Activated CD8-positive, alpha-beta memory T cell treated with anti-CD3 and anti-CD28 coated beads, Interleukin-2, amount 10 ng/mL, durations not matched to agents 7 days and 5 days (primary cell): ENCODE results near the gene FAM221A. TPM values are rescaled to one million over a fixed set of nuclear protein-coding genes. Genes with fewer than 3 reads are reported as not detected.
"Not testable (repeated sequence)": the region's sequence is repeated elsewhere in the genome, so short reads cannot be mapped to it uniquely, and the experiment has no call there.

Experiments used
- ATAC-seq: fragments of 150-1000 bp; cut with Tn5 transposase; one replicate; pipeline ENCODE4 v1.10.0; 2021; ENCODE audit warnings: moderate library complexity
- CTCF ChIA-PET: fragments of 350-600 bp; sonication (Branson Sonifier 250); formaldehyde crosslinking; loops from one replicate; lab custom pipeline; 2021; ENCODE audit warnings: antibody characterized with exemption; lab: Charles Lee
- DNase-seq: peaks from one replicate; pipeline ENCODE4 v3.0.0-alpha.2; 2020
- H3K27ac Mint-ChIP-seq: one replicate; pipeline ENCODE4 v1.8.0; 2021; ENCODE audit warnings: mild to moderate bottlenecking, mixed read lengths
- H3K27me3 Mint-ChIP-seq: one replicate; pipeline ENCODE4 v1.8.0; 2021; ENCODE audit warnings: mixed read lengths
- H3K36me3 Mint-ChIP-seq: one replicate; pipeline ENCODE4 v1.8.0; 2021; ENCODE audit warnings: mild to moderate bottlenecking, mixed read lengths
- H3K4me1 Mint-ChIP-seq: one replicate; pipeline ENCODE4 v1.8.0; 2021; ENCODE audit warnings: mixed read lengths
- H3K4me3 Mint-ChIP-seq: one replicate; pipeline ENCODE4 v1.8.0; 2021; ENCODE audit warnings: mild to moderate bottlenecking, moderate library complexity, mixed read lengths
- H3K9me3 Mint-ChIP-seq: one replicate; pipeline ENCODE4 v1.8.0; 2022; ENCODE audit warnings: low read depth, mixed read lengths
- total RNA-seq, 2 experiments: library from RNA; stranded (reverse); gene quantifications; one replicate each; pipeline ENCODE4 v1.2.3, GENCODE V29; 2021

The FAM221A gene
- total RNA-seq, 2 experiments from 2014 or later = 5.6 to 6.1 TPM

DNA sequence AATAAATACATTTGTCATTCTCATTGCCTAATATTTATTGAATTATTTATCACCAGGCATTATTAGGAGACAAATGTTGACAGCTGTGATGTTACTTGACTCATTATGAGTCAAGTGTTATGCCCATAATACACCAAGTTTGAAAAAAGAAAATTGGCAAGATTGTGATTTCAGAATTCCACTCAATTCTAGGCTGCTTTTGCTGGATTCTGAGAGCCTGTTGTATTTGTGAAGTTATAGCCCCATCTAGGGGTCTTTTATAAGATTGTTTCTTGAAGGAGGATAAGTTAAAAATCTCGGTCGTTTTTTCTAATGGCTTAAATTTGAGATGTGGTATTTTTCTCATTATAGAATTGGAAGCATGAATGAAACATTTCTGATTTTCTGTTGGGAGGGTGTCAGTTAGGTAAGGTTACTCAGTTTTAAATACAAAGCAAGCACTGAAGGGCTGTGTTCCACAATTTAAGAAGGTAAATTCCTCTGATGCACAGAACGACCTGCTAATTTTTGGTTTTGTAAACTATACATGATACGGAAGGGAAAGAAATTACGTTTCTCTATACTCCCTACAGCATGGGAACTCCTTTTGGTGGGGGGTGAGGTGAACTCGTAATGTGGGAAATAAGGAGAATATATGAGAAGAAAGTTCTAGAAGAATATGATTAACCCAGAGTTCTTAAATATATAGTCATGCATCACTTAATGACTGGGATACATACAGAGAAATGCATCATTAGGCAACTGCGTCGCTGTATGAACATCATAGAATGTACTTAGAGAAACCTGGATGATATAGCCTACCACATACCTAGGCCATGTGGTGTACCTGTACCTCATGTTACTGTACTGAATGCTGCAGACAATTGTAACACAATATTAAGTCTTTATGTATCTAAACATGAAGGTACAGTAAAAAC lies 32.6 kb downstream of the FAM221A start:
- H3K4me3 Mint-ChIP-seq = no peak overlapping the region
- ATAC-seq = no peak
- no peak overlapping the region for H3K27ac Mint-ChIP-seq
- CTCF ChIA-PET = interaction anchor here (0.8 to 4.8 kb wide), 14 partner anchors 8 to 449 kb away, joined by 3 to 27 read pairs (median 4); no protein-coding TSS in a partner anchor
- no peaks in the 10 kb centered on the region for H3K36me3 Mint-ChIP-seq
- no peaks in the 10 kb centered on the region for H3K9me3 Mint-ChIP-seq
- no peaks in the 10 kb centered on the region for H3K4me1 Mint-ChIP-seq
- H3K27me3 Mint-ChIP-seq = no peaks in the 10 kb centered on the region
- DNase-seq = no peak

DNA sequence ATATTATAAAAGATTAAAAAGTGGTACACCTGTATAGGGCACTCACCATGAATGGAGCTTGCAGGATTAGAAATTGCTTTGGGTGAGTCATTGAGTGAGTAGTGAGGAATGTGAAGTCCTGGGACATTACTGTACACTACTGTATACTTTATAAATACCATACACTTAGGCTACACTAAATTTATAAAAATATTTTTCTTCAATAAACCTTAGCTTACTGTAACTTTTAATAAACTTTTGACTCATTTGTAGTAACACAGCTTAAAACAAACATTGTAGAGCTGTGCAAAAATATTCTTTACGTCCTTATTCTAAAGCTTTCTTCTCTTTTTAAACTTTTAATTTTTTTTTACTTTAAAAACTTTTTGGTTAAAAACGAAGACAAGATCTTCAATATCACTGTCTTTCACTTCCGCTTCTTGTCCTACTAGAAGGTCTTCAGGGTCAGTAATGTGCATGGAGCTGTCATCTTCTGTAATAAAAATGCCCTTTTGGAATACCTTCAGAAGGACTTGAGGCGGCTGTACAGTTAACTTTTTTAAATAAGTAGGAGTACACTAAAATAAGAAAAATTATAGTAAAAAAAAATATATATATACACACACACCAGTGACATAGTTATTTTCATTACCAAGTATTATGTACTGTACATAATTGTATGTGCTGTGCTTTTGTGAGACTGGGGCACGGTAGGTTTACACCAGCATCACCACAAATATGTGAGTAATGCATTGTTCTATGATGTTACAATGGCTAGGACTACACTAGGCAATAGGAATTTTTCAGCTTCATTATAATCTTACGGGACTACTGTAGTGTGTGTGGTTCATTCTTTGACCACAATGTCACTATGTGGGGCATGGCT lies 33.5 kb downstream of the FAM221A start:
- H3K9me3 Mint-ChIP-seq = no peaks in the 10 kb centered on the region
- ATAC-seq (no peak), DNase-seq (no peak)
- H3K27ac Mint-ChIP-seq = no peak overlapping the region
- CTCF ChIA-PET = interaction anchor here (1.0 to 1.9 kb wide), 6 partner anchors 34 to 449 kb away, joined by 3 to 7 read pairs (median 5); no protein-coding TSS in a partner anchor
- no peaks in the 10 kb centered on the region for H3K4me1 Mint-ChIP-seq
- H3K27me3 Mint-ChIP-seq = no peaks in the 10 kb centered on the region
- H3K4me3 Mint-ChIP-seq = no peak overlapping the region
- H3K36me3 Mint-ChIP-seq = no peaks in the 10 kb centered on the region

DNA sequence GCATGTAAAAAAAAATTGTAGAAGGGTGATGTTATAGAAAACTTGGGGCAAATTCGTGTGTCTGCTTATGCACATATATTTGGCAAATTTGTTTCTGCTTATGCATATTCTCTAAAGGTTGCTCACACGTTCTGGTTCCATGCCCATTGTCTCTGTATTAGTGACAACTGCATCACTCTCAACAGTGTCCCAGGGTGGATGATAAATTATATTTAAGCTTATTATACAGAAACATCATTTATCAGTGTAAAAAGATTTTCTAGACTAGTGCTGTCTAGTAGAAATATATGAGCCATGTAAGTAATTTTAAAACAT lies 34.1 kb downstream of the FAM221A start:
- no peak overlapping the region for H3K27ac Mint-ChIP-seq
- ATAC-seq = no peak

DNA sequence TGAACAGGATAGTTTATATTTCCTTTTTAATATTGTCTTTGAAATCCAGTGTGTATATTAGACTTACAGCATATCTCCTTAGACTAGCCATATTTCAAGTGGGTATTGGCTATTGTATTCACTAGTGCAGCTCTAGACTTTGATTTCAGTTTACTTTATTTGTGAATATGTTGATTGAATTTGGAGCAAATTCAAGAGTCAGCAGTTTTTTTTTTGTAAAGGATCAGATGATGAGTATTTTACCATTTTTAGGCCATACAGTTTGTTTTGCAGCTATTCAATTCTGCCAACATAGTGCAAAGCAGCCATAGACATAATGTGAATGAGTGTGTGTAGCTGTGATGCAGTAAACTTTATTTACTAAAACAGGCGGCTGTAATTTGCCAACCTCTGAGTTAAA lies 34.6 kb downstream of the FAM221A start:
- CTCF ChIA-PET = interaction anchor here (1.8 to 1.9 kb wide), 2 partner anchors 144 to 168 kb away, joined by 6 to 7 read pairs; no protein-coding TSS in a partner anchor
- Mint-ChIP-seq H3K36me3 (no peaks in the 10 kb centered on the region), H3K4me3 (no peak overlapping the region), H3K27me3 (no peaks in the 10 kb centered on the region), H3K4me1 (no peaks in the 10 kb centered on the region), H3K27ac (no peak overlapping the region), H3K9me3 (no peaks in the 10 kb centered on the region)
- no peak for ATAC-seq
- no peak for DNase-seq

More for the DNA sequence above, 34.1 kb downstream of the FAM221A start:
- no peaks in the 10 kb centered on the region for H3K27me3 Mint-ChIP-seq
- H3K4me3 Mint-ChIP-seq = no peak overlapping the region
- no peak for DNase-seq
- H3K9me3 Mint-ChIP-seq = no peaks in the 10 kb centered on the region
- no peaks in the 10 kb centered on the region for H3K4me1 Mint-ChIP-seq
- CTCF ChIA-PET = interaction anchor here (1.2 to 1.9 kb wide), 4 partner anchors 35 to 450 kb away, joined by 3 to 7 read pairs (median 5); no protein-coding TSS in a partner anchor
- no peaks in the 10 kb centered on the region for H3K36me3 Mint-ChIP-seq

DNA sequence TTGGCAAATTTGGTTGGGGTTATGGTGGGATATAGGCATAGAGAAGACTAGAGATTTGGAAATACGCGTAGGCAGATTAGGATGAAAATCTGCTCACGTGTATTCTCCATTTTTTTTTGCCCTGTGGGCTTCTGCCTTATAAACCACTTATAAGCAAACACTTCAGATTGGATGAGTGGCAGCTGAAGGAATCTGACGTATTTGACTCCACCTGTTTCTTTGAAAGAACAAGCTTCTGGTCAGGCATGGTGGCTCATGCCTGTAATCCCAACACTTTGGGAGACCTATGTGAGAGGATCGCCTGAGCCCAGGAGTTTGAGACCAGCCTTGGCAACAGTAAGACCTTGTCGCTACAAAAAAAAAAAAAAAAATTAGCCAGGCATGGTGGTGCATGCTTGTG lies 35.1 kb downstream of the FAM221A start:
- Mint-ChIP-seq H3K4me3 (no peak overlapping the region), H3K9me3 (no peaks in the 10 kb centered on the region), H3K27ac (no peak overlapping the region), H3K4me1 (no peaks in the 10 kb centered on the region), H3K27me3 (no peaks in the 10 kb centered on the region), H3K36me3 (no peaks in the 10 kb centered on the region)
- ATAC-seq (no peak), DNase-seq (no peak)
- CTCF ChIA-PET = interaction anchor here (0.7 kb wide), 1 partner anchor 340 kb away, joined by 4 read pairs; no protein-coding TSS in a partner anchor

DNA sequence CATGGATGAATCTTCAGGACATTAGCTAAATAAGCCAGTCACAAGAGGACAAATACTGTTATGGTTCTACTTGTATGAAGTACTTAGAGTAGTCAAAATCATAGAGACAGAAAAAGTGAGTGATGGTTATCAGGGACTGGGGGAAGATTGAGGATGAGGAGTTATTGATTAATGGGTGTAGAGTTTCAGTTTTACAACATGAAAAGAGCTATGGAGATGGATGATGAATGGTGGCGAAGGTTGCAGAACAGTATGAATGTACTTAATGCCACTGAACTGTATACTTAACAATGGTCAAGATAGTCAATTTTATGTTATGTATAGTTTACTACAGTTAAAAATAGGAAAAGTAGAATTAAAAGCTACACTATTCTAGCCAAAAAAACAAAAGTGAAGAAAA lies 37.8 kb downstream of the FAM221A start:
- Mint-ChIP-seq H3K27me3 (no peaks in the 10 kb centered on the region), H3K27ac (no peak overlapping the region), H3K9me3 (no peaks in the 10 kb centered on the region), H3K4me3 (no peak overlapping the region), H3K36me3 (no peaks in the 10 kb centered on the region), H3K4me1 (no peaks in the 10 kb centered on the region)
- DNase-seq = no peak
- CTCF ChIA-PET = interaction anchor here (0.8 kb wide), 1 partner anchor 445 kb away, joined by 3 read pairs; no protein-coding TSS in a partner anchor
- ATAC-seq = no peak

DNA sequence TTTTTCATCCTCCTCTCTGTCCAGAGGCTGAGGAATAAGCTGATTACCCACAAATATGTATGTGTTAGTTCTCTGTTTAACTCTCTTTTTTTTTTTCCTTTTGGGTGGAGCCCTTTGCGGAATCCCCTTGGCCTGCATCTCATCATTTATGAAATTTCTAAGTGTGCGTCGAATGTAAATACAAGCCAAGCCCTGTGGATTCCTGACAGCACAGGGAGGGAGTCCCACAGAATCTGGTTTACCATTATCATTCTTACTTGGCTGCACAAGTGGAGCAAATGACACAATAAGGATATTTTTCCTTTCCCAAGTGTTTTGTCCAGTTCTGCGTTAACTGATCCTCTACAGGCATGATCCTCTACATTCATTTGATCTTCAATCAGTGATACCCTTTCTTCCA lies 41.5 kb downstream of the FAM221A start:
- Mint-ChIP-seq H3K27ac (no peak overlapping the region), H3K4me1 (no peaks in the 10 kb centered on the region), H3K9me3 (no peaks in the 10 kb centered on the region), H3K27me3 (no peaks in the 10 kb centered on the region), H3K4me3 (no peak overlapping the region), H3K36me3 (no peaks in the 10 kb centered on the region)
- CTCF ChIA-PET = interaction anchor here (0.9 kb wide), 1 partner anchor 10 kb away, joined by 3 read pairs; no protein-coding TSS in a partner anchor
- no peak for ATAC-seq
- DNase-seq = no peak

DNA sequence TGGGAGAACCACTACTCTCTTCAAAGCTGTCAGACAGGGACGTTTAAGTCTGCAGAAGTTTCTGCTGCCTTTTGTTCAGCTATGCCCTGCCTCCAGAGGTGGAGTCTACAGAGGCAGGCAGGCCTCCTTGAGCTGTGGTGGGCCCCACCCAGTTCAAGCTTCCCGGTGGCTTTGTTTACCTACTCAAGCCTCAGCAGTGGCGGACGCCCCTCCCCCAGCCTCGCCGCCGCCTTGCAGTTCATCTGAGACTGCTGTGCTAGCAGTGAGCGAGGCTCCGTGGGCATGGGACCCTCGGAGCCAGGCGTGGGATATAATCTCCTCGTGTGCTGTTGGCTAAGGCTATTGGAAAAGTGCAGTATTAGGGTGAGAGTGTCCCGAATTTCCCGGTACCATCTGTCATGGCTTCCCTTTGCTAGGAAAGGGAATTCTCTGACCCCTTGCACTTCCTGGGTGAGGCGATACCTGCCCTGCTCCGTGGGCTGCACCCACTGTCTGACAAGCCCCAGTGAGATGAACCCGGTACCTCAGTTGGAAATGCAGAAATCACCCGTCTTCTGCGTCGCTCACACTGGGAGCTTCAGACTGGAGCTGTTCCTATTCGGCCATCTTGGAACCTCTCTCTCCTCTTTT lies 42.7 kb downstream of the FAM221A start:
- H3K36me3 Mint-ChIP-seq, ATAC-seq, DNase-seq, H3K27ac Mint-ChIP-seq, H3K9me3 Mint-ChIP-seq, H3K4me1 Mint-ChIP-seq, H3K27me3 Mint-ChIP-seq, H3K4me3 Mint-ChIP-seq, CTCF ChIA-PET: not testable (repeated sequence)

DNA sequence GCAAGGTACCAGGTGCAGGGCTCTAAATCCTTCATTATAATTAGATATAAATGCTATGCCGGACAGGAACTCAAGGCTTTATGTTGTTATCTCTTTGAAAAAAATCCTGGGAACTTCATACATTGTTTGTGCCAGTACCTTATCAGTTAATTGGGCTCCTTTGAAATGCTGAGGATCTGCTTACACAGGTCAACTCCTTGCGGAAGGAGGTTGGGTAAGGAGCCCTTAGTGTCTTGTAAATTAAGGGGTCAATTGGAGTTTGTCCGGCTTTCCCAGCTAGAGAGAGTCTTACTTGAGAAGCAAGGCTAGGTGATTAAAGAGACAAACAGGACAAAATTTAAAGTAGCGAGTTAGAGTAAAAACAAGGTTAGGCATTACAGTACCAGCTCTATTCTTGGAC lies 44.1 kb downstream of the FAM221A start:
- H3K4me1 Mint-ChIP-seq, DNase-seq, ATAC-seq, H3K36me3 Mint-ChIP-seq, H3K27ac Mint-ChIP-seq, H3K9me3 Mint-ChIP-seq, H3K27me3 Mint-ChIP-seq, H3K4me3 Mint-ChIP-seq: not testable (repeated sequence)
- CTCF ChIA-PET = interaction anchor here (1.3 kb wide), 1 partner anchor 153 kb away, joined by 4 read pairs; no protein-coding TSS in a partner anchor

DNA sequence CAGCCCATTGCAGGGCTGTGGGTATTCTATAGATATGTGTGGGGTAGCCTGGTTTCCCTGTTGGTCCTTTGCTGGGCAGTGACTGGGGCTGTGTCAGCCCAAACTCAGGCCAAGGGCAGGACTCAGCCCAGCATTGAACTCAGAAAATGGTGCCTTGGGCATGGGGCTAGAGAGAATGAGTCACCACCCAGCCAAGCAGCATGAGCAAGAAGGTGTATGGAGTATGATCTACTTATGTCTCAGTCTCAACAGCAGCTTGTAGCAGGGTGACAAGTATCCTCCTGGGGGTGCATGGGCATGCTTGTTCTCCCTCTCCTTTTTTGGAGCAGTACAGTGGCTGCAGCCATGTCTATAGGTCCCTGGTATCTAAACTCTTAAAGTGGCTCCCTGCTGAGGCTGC lies 62.1 kb downstream of the FAM221A start:
- CTCF ChIA-PET = no interaction called here
- no peak for ATAC-seq
- H3K4me3 Mint-ChIP-seq = no peak overlapping the region

DNA sequence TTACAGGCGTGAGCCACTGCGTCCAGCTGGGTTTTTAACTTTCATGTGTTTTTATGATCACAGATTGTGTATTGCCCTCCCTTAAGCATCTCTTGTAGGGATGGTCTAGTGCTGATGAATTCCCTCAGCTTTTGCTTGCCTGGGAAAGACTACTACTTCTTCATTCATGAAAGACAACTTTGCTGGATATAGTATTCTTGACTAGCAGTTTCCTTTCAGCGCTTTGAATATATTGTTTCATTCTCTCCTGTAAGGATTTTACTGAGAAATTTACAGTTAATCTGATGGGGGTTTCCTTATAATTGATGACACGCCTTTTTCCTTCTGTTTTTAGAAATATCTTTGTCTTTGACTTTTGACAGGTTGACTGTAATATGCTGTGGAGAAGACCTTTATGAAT lies 63.2 kb downstream of the FAM221A start:
- no peak for DNase-seq
- CTCF ChIA-PET = no interaction called here
- H3K36me3 Mint-ChIP-seq = peaks cover 6% of the 10 kb centered on the region
- no peak overlapping the region for H3K4me3 Mint-ChIP-seq
- no peak overlapping the region for H3K27ac Mint-ChIP-seq
- no peaks in the 10 kb centered on the region for H3K4me1 Mint-ChIP-seq
- H3K9me3 Mint-ChIP-seq = peaks cover 10% of the 10 kb centered on the region
- ATAC-seq = no peak
- no peaks in the 10 kb centered on the region for H3K27me3 Mint-ChIP-seq

More for the DNA sequence above, 62.1 kb downstream of the FAM221A start:
- Mint-ChIP-seq H3K27ac (no peak overlapping the region), H3K27me3 (no peaks in the 10 kb centered on the region), H3K36me3 (peaks cover 6% of the 10 kb centered on the region), H3K4me1 (no peaks in the 10 kb centered on the region), H3K9me3 (peaks cover 10% of the 10 kb centered on the region)
- DNase-seq = no peak

DNA sequence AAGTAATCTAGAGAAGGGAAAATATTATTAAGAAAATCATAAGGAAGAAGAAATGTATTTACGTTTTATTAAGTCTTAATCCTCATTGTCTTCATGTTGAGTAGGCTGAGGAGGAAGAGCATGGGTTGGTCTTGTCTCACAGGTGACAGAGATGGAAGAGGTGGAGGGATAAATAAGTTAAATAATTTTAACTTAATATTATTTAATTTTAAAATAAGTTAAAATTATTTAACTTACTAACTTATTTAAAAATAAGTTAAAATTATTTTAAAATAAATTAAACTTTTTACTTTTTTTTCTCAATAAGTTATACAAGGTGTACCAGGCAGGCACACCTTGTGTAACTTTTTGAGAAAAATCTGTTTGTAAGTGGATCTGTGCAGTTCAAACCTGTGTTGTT lies 66.6 kb downstream of the FAM221A start:
- H3K4me3 Mint-ChIP-seq = no peak overlapping the region
- DNase-seq (no peak), ATAC-seq (no peak)
- CTCF ChIA-PET = no interaction called here
- peaks cover 6% of the 10 kb centered on the region for H3K36me3 Mint-ChIP-seq
- H3K27ac Mint-ChIP-seq = no peak overlapping the region
- peaks cover 5% of the 10 kb centered on the region for H3K27me3 Mint-ChIP-seq
- H3K9me3 Mint-ChIP-seq = peaks cover 12% of the 10 kb centered on the region
- no peaks in the 10 kb centered on the region for H3K4me1 Mint-ChIP-seq

DNA sequence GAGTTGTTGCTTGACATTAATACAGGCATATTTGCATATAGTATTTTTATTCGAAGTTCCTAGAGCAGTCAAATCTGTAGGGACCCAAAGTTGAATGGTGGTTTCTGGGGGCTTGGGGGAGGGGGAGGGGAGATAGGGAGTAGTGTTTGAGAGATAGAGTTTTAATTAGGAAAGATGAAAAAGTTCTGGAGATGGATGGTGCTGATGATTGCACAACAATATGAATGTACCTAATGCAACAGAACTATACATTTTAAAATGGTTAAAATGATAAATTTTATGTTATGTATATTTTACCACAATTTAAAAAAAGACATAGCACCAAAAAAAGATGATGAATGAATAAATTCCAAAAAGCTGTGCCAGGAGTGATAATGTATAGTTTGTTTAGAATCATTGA lies 71.9 kb downstream of the FAM221A start:
- H3K27ac Mint-ChIP-seq = no peak overlapping the region
- no peak overlapping the region for H3K4me3 Mint-ChIP-seq
- H3K4me1 Mint-ChIP-seq = no peaks in the 10 kb centered on the region
- no peaks in the 10 kb centered on the region for H3K36me3 Mint-ChIP-seq
- CTCF ChIA-PET = no interaction called here
- peaks cover 3% of the 10 kb centered on the region for H3K9me3 Mint-ChIP-seq
- no peak for ATAC-seq
- DNase-seq = no peak
- peaks cover 5% of the 10 kb centered on the region for H3K27me3 Mint-ChIP-seq
